OCI-LY1 (cell line): ENCODE measurements around the gene ZFC3H1.

Experiments
- H2AFZ ChIP-seq: fragments of 200-600 bp; sonication (generic), shearing (Covaris generic); 2 replicates; pipeline ENCODE4 v1.6.0; 2014; ENCODE audit warnings: antibody characterized with exemption, mild to moderate bottlenecking, low read length
- H3F3A ChIP-seq: fragments of 200-600 bp; sonication (generic), shearing (Covaris generic); 2 replicates; pipeline ENCODE4 v1.6.0; 2014; ENCODE audit warnings: mild to moderate bottlenecking, antibody characterized with exemption, low read length, moderate library complexity; ENCODE audit not compliant: insufficient read depth
- H3K27ac ChIP-seq: fragments of 200-600 bp; sonication (generic); 2 replicates; pipeline ENCODE4 v1.5.1; 2014; ENCODE audit warnings: low read length, mixed run types, mild to moderate bottlenecking, low read depth; ENCODE audit not compliant: poor library complexity, severe bottlenecking
- H3K27me3 ChIP-seq: fragments of 200-600 bp; sonication (generic); 2 replicates; pipeline ENCODE4 v1.6.0; 2014; ENCODE audit warnings: antibody characterized with exemption, mild to moderate bottlenecking, low read length, moderate library complexity; ENCODE audit not compliant: insufficient read depth
- H3K36me3 ChIP-seq: fragments of 200-600 bp; sonication (generic); 2 replicates; pipeline ENCODE4 v1.6.1; 2014; ENCODE audit warnings: mild to moderate bottlenecking, antibody characterized with exemption, low read length, moderate library complexity, mixed read lengths; ENCODE audit not compliant: insufficient read depth
- H3K4me1 ChIP-seq: fragments of 200-600 bp; sonication (generic); 2 replicates; pipeline ENCODE4 v1.5.1; 2014; ENCODE audit warnings: mild to moderate bottlenecking, low read length, moderate library complexity; ENCODE audit not compliant: insufficient read depth, severe bottlenecking
- H3K4me2 ChIP-seq: fragments of 200-600 bp; sonication (generic), shearing (Covaris generic); 2 replicates; pipeline ENCODE4 v1.6.1; 2014; ENCODE audit warnings: low read length
- H3K4me3 ChIP-seq: fragments of 200-600 bp; sonication (generic); 2 replicates; pipeline ENCODE4 v1.5.1; 2014; ENCODE audit warnings: low read length, low read depth, mild to moderate bottlenecking, mixed read lengths; ENCODE audit not compliant: poor library complexity, severe bottlenecking
- H3K79me2 ChIP-seq: fragments of 200-600 bp; shearing (Covaris generic); 2 replicates; pipeline ENCODE4 v1.6.1; 2016; ENCODE audit warnings: mixed run types, low read length, mixed read lengths; ENCODE audit not compliant: insufficient read depth
- H3K9ac ChIP-seq: fragments of 200-600 bp; sonication (generic), shearing (Covaris generic); 2 replicates; pipeline ENCODE4 v1.6.1; 2014; ENCODE audit warnings: mild to moderate bottlenecking, low read length, mixed read lengths
- H3K9me2 ChIP-seq: fragments of 200-600 bp; sonication (generic), shearing (Covaris generic); 2 replicates; pipeline ENCODE4 v1.6.1; 2014; ENCODE audit warnings: low read depth, mild to moderate bottlenecking, low read length, mixed read lengths
- H3K9me3 ChIP-seq: fragments of 200-600 bp; shearing (Covaris generic); 2 replicates; pipeline ENCODE4 v1.6.1; 2014; ENCODE audit warnings: low read length, mixed read lengths
- H4K20me1 ChIP-seq: fragments of 200-600 bp; sonication (generic), shearing (Covaris generic); 2 replicates; pipeline ENCODE4 v1.6.0; 2016; ENCODE audit warnings: mild to moderate bottlenecking, low read length; ENCODE audit not compliant: insufficient read depth
- EZH2 ChIP-seq: fragments of 200-600 bp; sonication (generic), shearing (Covaris generic); IDR thresholded peaks from 2 replicates; pipeline ENCODE4 v1.8.0; 2017; ENCODE audit warnings: borderline replicate concordance, mixed run types, mild to moderate bottlenecking, antibody characterized with exemption, low read length, moderate library complexity, mixed read lengths
- TF ChIP-seq, protein P1 (sequence below): fragments of 200-600 bp; sonication (generic), shearing (Covaris generic); IDR thresholded peaks from 2 replicates; pipeline ENCODE4 v1.5.1; 2017; ENCODE audit warnings: mild to moderate bottlenecking, antibody characterized with exemption, low read length, moderate library complexity, mixed read lengths

Gene ZFC3H1

DNA sequence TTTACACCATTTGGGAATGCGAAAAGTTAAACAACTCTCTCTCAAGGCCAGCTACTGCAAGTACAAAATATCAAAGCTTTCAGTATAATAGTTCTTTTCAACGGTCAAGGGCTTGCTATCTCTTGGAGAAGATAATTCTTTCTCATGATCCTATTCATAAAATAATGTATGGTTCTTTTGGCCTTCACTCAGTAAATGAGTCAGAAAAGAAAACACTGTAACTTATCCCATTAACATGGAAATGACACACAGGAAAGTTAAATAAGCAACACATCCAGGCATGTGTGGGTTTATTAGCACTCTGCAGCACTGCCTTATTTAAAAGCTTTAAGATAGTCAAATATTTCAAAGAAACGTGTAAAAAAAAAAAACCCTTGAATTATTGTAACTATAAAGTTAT is 36.9 kb downstream of the ZFC3H1 start:
- Histone ChIP-seq H3K4me2 (no peak overlapping the region), H3K9me3 (no peaks in the 10 kb centered on the region), H3K27me3 (no peaks in the 10 kb centered on the region), H3K27ac (no peak overlapping the region), H2AFZ (no peak overlapping the region), H3K9ac (no peak overlapping the region), H3K4me1 (peaks cover 9% of the 10 kb centered on the region), H3K4me3 (no peak overlapping the region), H4K20me1 (no peaks in the 10 kb centered on the region), H3K36me3 (peaks cover 97% of the 10 kb centered on the region), H3F3A (no peaks in the 10 kb centered on the region), H3K79me2 (no peaks in the 10 kb centered on the region), H3K9me2 (no peaks in the 10 kb centered on the region)
- TF ChIP-seq, protein P1, sequence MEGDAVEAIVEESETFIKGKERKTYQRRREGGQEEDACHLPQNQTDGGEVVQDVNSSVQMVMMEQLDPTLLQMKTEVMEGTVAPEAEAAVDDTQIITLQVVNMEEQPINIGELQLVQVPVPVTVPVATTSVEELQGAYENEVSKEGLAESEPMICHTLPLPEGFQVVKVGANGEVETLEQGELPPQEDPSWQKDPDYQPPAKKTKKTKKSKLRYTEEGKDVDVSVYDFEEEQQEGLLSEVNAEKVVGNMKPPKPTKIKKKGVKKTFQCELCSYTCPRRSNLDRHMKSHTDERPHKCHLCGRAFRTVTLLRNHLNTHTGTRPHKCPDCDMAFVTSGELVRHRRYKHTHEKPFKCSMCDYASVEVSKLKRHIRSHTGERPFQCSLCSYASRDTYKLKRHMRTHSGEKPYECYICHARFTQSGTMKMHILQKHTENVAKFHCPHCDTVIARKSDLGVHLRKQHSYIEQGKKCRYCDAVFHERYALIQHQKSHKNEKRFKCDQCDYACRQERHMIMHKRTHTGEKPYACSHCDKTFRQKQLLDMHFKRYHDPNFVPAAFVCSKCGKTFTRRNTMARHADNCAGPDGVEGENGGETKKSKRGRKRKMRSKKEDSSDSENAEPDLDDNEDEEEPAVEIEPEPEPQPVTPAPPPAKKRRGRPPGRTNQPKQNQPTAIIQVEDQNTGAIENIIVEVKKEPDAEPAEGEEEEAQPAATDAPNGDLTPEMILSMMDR, result no peak
- TF ChIP-seq EZH2, result no peak

DNA sequence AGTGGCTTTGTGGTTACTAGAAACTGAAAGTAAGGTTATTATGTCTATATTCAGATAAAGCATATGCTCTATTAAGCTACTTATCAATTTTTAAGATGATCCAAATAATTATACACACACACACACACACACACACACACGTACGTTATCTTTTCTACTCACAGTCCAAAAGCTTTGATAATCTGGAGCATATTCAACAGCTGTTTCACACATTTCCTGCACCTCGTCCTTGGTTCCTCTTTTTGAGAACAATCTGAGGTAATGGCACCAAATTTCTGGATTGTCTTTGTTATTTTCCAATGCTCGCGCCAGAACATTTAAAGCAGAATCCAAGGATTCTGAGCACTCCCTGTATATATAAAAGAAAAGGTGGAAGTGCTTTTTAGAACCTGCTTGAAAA is 37.5 kb downstream of the ZFC3H1 start:
- H3K4me3 ChIP-seq, result no peak overlapping the region
- H3K36me3 ChIP-seq, result peaks cover 97% of the 10 kb centered on the region
- H3K27ac ChIP-seq, result no peak overlapping the region
- no peaks in the 10 kb centered on the region for H3K27me3 ChIP-seq
- TF ChIP-seq EZH2, result no peak
- no peak overlapping the region for H2AFZ ChIP-seq
- H3K79me2 ChIP-seq, result no peaks in the 10 kb centered on the region
- no peak overlapping the region for H3K9ac ChIP-seq
- no peaks in the 10 kb centered on the region for H3F3A ChIP-seq
- no peaks in the 10 kb centered on the region for H4K20me1 ChIP-seq
- H3K4me2 ChIP-seq, result no peak overlapping the region
- no peaks in the 10 kb centered on the region for H3K9me2 ChIP-seq
- peaks cover 9% of the 10 kb centered on the region for H3K4me1 ChIP-seq
- H3K9me3 ChIP-seq, result no peaks in the 10 kb centered on the region

DNA sequence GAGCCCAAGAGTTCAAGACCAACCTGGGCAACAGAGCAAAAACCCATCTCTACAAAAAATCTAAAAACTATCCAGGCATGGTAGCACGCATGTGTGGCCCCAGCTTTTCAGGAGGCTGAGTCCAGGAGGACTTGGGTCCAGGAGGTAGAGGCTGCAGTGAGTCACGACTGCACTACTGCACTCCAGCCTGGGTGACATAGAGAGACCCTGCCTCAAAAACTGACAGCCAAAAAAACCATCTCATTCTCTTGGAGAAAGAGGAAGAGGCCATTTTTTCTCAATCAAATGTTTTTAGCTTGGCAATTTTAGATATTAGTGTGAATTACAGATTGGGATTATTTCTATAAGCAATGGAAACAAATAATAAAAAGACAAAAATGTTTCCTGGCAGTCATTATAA is 38.2 kb downstream of the ZFC3H1 start:
- H2AFZ ChIP-seq, result no peak overlapping the region

DNA sequence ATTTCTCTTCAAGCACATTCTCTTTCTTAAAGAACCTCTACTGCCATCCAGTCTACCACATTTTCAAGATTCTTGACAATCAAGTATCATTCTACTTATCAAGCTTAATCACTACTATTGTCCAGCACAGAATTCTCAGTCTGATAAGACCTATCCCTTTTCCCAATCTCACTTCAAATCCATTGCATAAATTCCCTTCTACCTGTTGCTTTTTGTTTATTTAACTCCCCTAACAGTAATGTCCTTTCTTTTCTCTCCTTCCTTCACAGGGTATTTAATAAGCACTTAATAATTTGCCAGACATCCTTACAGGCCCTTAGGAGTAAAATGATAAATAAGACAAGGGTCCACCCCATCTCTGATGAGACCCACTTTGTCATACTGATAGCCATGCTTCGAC is 41.7 kb downstream of the ZFC3H1 start:
- Histone ChIP-seq H3F3A (no peaks in the 10 kb centered on the region), H3K36me3 (peaks cover 99% of the 10 kb centered on the region), H3K27ac (no peak overlapping the region), H3K4me1 (peaks cover 9% of the 10 kb centered on the region), H3K4me3 (no peak overlapping the region), H3K9me3 (no peaks in the 10 kb centered on the region), H4K20me1 (no peaks in the 10 kb centered on the region), H3K9ac (no peak overlapping the region), H3K4me2 (no peak overlapping the region), H3K79me2 (no peaks in the 10 kb centered on the region), H2AFZ (no peak overlapping the region), H3K9me2 (no peaks in the 10 kb centered on the region), H3K27me3 (no peaks in the 10 kb centered on the region)
- no peak for TF ChIP-seq EZH2
- TF ChIP-seq, protein P1, result no peak

More for the DNA sequence above, 38.2 kb downstream of the ZFC3H1 start:
- Histone ChIP-seq H4K20me1 (no peaks in the 10 kb centered on the region), H3K4me1 (peaks cover 9% of the 10 kb centered on the region), H3K79me2 (no peaks in the 10 kb centered on the region), H3K4me3 (no peak overlapping the region), H3K4me2 (no peak overlapping the region), H3K27me3 (no peaks in the 10 kb centered on the region), H3K9ac (no peak overlapping the region), H3F3A (no peaks in the 10 kb centered on the region), H3K27ac (no peak overlapping the region), H3K36me3 (peaks cover 97% of the 10 kb centered on the region), H3K9me2 (no peaks in the 10 kb centered on the region), H3K9me3 (no peaks in the 10 kb centered on the region)
- TF ChIP-seq, protein P1, result no peak
